ENCODE results near the gene SEMA5B. TPM values are rescaled to one million over a fixed set of nuclear protein-coding genes. Genes with fewer than 3 reads are reported as not detected.

Gene SEMA5B
- total and polyA plus RNA-seq, 9 of the 15 experiments (the other 6 are each of a cell fraction or from before 2014, with no cell fraction given), result not detected

- Histone ChIP-seq H3K9ac (ENCODE audit: insufficient read depth in 1 of 2, low read depth in 2 of 2, low read length in 2 of 2) (no peak overlapping the region), H3K27me3 (ENCODE audit: control insufficient read depth in 2 of 2, insufficient read depth in 2 of 2, low read length in 2 of 2) (peaks cover 4 to 52% of the 10 kb centered on the region in 2 experiments; a peak in 4 of 5 replicates), H3K4me3 (no peak overlapping the region), H2AFZ (ENCODE audit: low read depth, low read length) (no peak overlapping the region), H4K20me1 (replicated peaks; ENCODE audit: control insufficient read depth, insufficient read depth, low read length) (no peaks in the 10 kb centered on the region), H3K79me2 (ENCODE audit: control insufficient read depth, insufficient read depth, low read length) (no peaks in the 10 kb centered on the region), H3K9me1 (ENCODE audit: control insufficient read depth, insufficient read depth, low read length) (no peaks in the 10 kb centered on the region), H3K4me1 (replicated peaks in 1 of 2; ENCODE audit: control insufficient read depth in 2 of 2, insufficient read depth in 2 of 2, low read length in 2 of 2) (peaks cover 0 to 23% of the 10 kb centered on the region in 2 experiments; a peak in 3 of 5 replicates), H3K27ac (ENCODE audit: extremely low read depth, low read depth, low read length) (no peak overlapping the region), H3K9me3 (replicated peaks; ENCODE audit: control insufficient read depth, insufficient read depth, low read depth, low read length) (no peaks in the 10 kb centered on the region), H3K36me3 (ENCODE audit: control insufficient read depth, insufficient read depth, low read length) (no peaks in the 10 kb centered on the region), H3K4me2 (ENCODE audit: insufficient read depth, low read length) (no peak overlapping the region)
- ChIA-PET POLR2A (interaction anchor here (0.6 kb wide), 1 partner anchor 996 kb away, joined by 4 read pairs; no protein-coding TSS in a partner anchor), CTCF (ENCODE audit: low intra/inter-chr PET ratio) (no interaction called here)
- BruUV-seq (replicated peaks), result no TSS peak
- 0% methylated on average over 4 of the region's 4 CpGs for WGBS (ENCODE audit: insufficient coverage, low coverage, missing lambda C conversion rate)
- FAIRE-seq (no peak), DNase-seq (ENCODE audit: extremely low read depth in 1 of 4, low spot score in 3 of 4) (no peak), ATAC-seq (no peak)
- intact Hi-C loops (cut with micrococcal nuclease) (no loop called here), in situ Hi-C loops (cut with MboI) (no loop called here)
- no peak for TF ChIP-seq ZNF134 (CRISPR knock-in tag; conservative IDR thresholded peaks at IDR 0.05)
- no peak for TF ChIP-seq ARID3A (IDR thresholded peaks at IDR 0.05; ENCODE audit: borderline replicate concordance, low read depth, low read length)
- TF ChIP-seq ZNF41 (CRISPR knock-in tag; conservative IDR thresholded peaks at IDR 0.05), result no peak
- TF ChIP-seq NR0B1 (IDR thresholded peaks at IDR 0.05; ENCODE audit: partially characterized antibody), result no peak
- no peak for TF ChIP-seq CHD7 (IDR thresholded peaks at IDR 0.05; ENCODE audit: low read depth, low read length)
- no peak for TF ChIP-seq ZNF644 (tag; IDR thresholded peaks at IDR 0.05; ENCODE audit: low read depth)
- no peak for TF ChIP-seq WHSC1 (IDR thresholded peaks at IDR 0.05; ENCODE audit: low read length)
- TF ChIP-seq PHF8 (IDR thresholded peaks at IDR 0.05; ENCODE audit: borderline replicate concordance, low read length), result no peak
These were observed 110.2 kb downstream of the SEMA5B start for GRCh38 chr3:122917412-122917811.

Measured in K562 (cell line).